Measurements from ENCODE around the gene RNF150. TPM values are rescaled to one million over a fixed set of nuclear protein-coding genes. Genes with fewer than 3 reads are reported as not detected.

The RNF150 gene
- total RNA-seq, 3 donors from 2014 or later: 0.03 TPM; not detected in 2

DNA sequence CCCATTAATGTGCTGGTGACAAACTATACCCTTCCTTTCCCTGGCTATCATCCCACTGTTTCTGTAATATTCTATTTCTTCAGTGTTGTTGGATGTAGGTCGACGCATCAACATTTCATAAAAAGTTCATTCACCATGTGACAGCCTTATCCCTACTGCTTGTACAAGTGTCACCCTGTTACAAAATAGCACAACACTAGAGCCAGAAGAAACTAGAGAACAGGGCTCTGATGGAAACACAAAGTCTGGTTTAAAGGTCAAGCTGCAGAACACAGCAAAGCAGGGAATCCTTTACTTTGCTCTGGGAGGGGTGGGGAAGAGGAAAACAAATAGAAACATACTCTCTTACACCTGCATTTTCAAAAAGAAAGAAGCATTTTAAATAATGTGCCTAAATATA, 245.8 kb downstream of the RNF150 start:
- Mint-ChIP-seq H3K9me3 (peaks cover 10% of the 10 kb centered on the region), H3K4me1 (ENCODE audit: low read depth) (no peaks in the 10 kb centered on the region), H3K36me3 (ENCODE audit: insufficient read depth) (no peaks in the 10 kb centered on the region), H3K4me3 (no peak overlapping the region), H3K27me3 (ENCODE audit: low read depth) (no peaks in the 10 kb centered on the region)
- ATAC-seq (no peak), DNase-seq (no peak)

DNA sequence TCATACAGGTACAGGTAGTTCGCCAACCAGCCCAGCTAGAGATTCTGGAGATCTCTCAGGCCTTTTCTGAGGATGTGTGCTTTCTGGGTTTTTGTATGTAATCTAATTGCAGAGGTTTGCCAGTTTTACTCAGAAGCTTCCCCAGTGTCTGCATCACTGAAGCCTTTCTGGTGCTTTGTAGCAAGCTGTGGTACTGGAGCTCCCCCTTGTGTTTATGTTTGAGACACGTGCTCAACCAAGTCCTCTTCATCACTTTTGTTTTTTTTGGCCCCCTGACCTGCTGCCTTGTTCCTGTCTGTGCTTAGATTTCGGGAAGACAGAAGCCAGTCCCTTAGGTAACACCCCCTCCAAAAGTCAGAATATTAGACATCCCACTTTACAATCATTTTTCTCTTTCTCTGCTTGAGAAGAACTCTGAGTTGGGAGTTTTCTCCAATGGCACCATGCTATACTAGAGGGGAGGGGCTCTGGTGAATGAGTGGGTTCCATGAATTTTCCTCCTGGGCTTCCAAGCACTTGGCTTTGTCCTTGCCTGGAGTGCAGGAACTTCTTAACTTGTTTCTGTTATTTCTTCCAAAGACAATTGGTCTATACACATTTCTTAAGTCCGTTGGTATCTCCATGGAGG, 248.7 kb downstream of the RNF150 start:
- DNase-seq: no peak
- no peak overlapping the region for H3K4me3 Mint-ChIP-seq
- no peak for ATAC-seq

DNA sequence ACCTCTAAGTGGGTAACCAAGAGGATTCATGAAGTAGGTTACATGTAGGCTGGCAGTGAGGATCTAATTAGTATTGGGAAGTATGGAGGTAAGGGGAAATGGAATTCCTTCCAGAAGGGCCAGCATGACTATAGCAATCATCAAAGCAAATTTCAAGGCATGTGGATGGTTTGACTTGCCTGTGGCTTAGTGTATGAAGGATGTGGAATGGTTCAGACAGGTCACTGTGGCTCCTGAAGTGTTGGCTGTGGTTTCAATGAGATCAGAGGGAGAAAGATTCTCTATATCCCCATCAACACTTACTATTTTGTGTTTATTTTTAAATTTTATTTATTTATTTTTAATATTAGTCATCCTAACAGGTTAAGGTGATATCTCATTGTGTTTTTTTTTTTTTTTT, 255.5 kb downstream of the RNF150 start:
- Mint-ChIP-seq H3K4me1 (ENCODE audit: low read depth) (no peaks in the 10 kb centered on the region), H3K27me3 (ENCODE audit: low read depth) (peaks cover 1% of the 10 kb centered on the region), H3K9me3 (peaks cover 7% of the 10 kb centered on the region), H3K36me3 (ENCODE audit: insufficient read depth) (no peaks in the 10 kb centered on the region), H3K4me3 (no peak overlapping the region)
- ATAC-seq (no peak), DNase-seq (no peak)

More for the DNA sequence above, 248.7 kb downstream of the RNF150 start:
- Mint-ChIP-seq H3K9me3 (peaks cover 10% of the 10 kb centered on the region), H3K27me3 (ENCODE audit: low read depth) (no peaks in the 10 kb centered on the region), H3K4me1 (ENCODE audit: low read depth) (no peaks in the 10 kb centered on the region), H3K36me3 (ENCODE audit: insufficient read depth) (no peaks in the 10 kb centered on the region)

DNA sequence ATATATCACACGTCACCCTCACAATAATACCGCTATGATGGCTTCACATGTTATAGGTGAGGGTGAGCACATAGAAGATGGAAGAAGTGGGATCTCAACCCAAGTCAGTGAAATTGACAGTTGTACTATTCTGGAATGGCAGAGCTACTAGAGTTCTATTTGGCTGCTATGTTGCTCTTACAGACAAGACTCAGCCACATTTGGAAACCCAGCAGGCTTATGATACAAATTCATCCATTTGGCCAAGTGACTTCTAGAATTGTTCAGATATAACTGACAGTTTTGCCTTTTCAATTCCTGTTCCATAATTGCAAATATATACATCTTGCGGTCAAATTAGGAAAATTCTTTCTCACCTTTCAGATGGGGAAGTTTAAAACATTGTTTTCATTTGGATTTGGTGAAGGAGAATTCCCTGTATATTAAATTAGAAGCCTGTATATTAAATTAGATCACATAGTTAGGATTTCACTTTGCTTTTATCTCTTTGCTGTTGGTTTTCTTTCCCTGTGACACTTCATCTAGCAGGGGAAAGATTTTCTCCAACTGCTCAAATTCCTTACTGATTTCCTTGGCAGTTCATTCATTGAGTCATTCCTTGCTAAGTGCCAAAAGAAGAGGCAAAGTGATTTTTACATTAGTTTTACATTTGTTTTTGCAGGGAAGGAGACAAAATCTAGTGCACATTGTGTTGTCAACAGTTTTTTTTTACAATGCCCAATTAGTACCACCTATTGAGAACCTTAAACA, 256.5 kb downstream of the RNF150 start:
- Mint-ChIP-seq H3K36me3 (ENCODE audit: insufficient read depth) (no peaks in the 10 kb centered on the region), H3K9me3 (peaks cover 7% of the 10 kb centered on the region), H3K4me3 (no peak overlapping the region), H3K4me1 (ENCODE audit: low read depth) (no peaks in the 10 kb centered on the region), H3K27me3 (ENCODE audit: low read depth) (peaks cover 1% of the 10 kb centered on the region)
- no peak for DNase-seq
- no peak for ATAC-seq

DNA sequence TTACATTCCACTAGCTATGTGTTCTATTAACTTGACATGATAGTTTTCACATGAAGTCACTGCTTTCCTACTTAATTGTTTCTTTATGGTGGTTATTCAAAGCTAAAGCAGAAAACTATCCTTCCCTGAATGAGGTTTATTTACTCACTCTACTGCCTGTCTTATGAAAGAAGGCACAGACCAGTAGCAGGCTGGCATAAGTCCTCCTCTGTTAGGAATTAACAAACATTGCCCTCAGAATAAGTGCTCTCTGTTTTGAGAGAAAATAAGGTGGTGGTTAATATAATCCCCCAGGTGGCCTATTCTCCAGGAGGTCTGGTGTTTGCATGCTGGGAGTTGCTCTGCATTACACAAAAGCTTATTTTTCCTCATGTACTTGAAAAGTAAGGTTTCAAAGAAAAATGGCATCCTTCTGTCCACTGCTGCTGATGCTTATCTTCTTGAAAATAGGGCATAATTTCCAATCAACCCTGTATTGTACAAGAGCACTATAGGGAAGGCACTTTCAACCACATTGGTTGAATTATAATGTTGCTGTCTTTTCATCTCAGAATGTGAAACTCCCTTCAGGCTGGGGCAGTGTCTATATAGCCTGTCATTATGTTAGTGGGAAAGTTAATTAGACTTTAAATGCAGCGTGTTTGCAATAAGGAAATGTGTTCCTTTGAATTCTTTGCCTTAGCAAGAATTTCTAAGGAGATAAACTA, 257.4 kb downstream of the RNF150 start:
- peaks cover 1% of the 10 kb centered on the region for H3K27me3 Mint-ChIP-seq (ENCODE audit: low read depth)
- no peaks in the 10 kb centered on the region for H3K4me1 Mint-ChIP-seq (ENCODE audit: low read depth)
- H3K36me3 Mint-ChIP-seq (ENCODE audit: insufficient read depth): no peaks in the 10 kb centered on the region
- DNase-seq (no peak), ATAC-seq (no peak)
- no peak overlapping the region for H3K4me3 Mint-ChIP-seq
- H3K9me3 Mint-ChIP-seq: peaks cover 7% of the 10 kb centered on the region

DNA sequence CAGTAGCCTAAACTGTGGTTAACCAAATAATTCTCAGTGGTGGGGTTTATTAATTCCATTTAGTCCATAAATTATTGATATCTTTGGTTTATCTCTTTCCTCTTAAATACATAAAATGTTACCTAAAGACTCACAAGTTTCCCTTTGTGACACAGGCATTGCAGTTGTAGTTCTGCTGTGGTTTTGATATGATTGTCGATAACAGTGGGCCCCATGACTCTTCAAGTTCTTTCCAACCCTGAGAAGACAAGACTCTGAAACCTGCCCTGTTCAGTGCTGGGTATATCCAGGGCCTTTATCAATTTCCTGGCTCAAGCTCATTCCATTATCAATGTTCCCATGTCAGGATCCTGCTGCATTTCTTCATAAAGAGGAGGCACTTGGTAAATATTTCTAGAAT, 259.2 kb downstream of the RNF150 start:
- Mint-ChIP-seq H3K4me3 (no peak overlapping the region), H3K36me3 (ENCODE audit: insufficient read depth) (no peaks in the 10 kb centered on the region), H3K9me3 (peaks cover 4% of the 10 kb centered on the region), H3K4me1 (ENCODE audit: low read depth) (no peaks in the 10 kb centered on the region), H3K27me3 (ENCODE audit: low read depth) (peaks cover 1% of the 10 kb centered on the region)
- ATAC-seq: no peak
- no peak for DNase-seq

DNA sequence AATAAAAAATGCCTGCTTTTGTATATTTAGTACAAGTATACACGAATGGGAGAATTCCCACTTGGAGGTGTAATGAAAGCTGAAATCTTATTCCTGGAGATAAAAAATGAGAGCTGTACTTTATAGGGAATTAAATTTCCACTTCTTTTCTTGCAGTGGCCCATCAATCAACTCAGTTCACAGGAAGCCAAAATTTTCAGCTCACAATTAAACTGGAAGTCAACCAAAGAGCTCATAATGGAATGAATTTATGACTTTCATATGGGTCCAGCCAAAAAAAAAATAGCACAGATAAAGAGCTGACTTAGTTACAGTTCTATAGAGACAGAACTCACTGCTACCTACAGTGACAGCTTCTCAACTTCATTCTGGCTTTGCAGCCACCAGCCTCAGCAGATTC, 261.9 kb downstream of the RNF150 start:
- H3K36me3 Mint-ChIP-seq (ENCODE audit: insufficient read depth): no peaks in the 10 kb centered on the region
- H3K27me3 Mint-ChIP-seq (ENCODE audit: low read depth): peaks cover 1% of the 10 kb centered on the region
- DNase-seq (no peak), ATAC-seq (no peak)
- H3K4me1 Mint-ChIP-seq (ENCODE audit: low read depth): no peaks in the 10 kb centered on the region
- H3K4me3 Mint-ChIP-seq: no peak overlapping the region
- no peaks in the 10 kb centered on the region for H3K9me3 Mint-ChIP-seq

DNA sequence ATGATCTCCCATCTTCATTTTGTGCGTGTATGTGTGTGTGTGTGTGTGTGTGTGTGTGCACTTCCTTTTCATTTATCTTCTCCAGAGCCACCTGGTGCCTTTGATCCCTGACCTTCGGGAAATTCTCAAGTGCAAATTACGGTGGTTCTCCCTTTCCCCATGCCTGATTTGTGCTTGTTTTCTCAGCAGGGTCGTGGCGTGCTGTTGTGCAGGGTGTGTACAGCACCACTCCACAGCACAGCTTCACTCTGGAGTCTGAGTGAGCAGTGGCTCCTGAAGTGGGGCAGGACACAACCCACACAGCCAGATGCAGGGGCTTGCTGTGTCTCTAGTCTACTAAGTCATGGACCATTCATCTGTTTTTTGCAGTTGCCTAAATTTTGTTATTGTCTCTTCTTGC, 262.8 kb downstream of the RNF150 start:
- Mint-ChIP-seq H3K4me1 (ENCODE audit: low read depth) (no peaks in the 10 kb centered on the region), H3K9me3 (no peaks in the 10 kb centered on the region), H3K27me3 (ENCODE audit: low read depth) (no peaks in the 10 kb centered on the region), H3K36me3 (ENCODE audit: insufficient read depth) (no peaks in the 10 kb centered on the region), H3K4me3 (no peak overlapping the region)
- no peak for DNase-seq
- ATAC-seq: no peak

DNA sequence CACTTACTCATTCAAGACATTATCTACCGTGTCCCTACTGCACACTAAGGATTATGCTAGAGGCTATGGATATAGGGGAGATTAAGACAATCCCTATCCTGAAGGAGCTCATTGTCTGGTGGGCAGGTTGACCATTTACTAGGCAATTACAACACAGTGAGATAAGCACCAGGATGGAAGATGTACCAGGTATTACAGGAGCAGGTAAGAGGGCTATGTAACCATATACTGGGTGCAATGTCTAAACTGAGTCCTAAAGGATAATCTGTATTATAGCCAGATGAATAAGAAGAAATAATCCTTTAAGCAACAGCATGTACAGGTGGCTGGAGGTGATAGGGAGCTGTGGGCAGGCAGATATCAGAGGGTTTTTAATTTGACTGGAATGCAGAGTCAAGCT, 263.8 kb downstream of the RNF150 start:
- no peak for ATAC-seq
- no peak overlapping the region for H3K4me3 Mint-ChIP-seq

DNA sequence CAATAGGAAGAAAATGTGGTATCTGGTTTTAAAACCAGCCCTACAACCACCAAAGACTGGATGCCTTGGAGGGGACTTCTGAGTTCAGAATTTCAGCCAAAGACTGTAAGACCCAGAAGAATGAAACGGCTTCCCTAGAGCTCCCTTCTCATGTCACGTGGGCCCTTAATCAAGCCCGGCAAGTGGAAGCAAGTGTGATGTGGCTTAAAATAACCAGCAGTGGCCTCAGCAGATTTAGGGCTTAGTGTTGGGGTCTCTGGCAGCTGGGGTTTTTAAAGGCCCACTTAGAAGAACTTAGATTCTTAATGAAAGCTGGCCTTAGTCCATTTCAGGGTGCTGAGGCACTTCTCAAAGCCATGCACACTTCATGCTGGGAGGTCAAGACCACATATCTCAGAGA, 265.9 kb downstream of the RNF150 start:
- H3K36me3 Mint-ChIP-seq (ENCODE audit: insufficient read depth): no peaks in the 10 kb centered on the region
- H3K4me1 Mint-ChIP-seq (ENCODE audit: low read depth): peaks cover 6% of the 10 kb centered on the region
- no peaks in the 10 kb centered on the region for H3K9me3 Mint-ChIP-seq
- DNase-seq (no peak), ATAC-seq (no peak)
- H3K27me3 Mint-ChIP-seq (ENCODE audit: low read depth): peaks cover 4% of the 10 kb centered on the region
- no peak overlapping the region for H3K4me3 Mint-ChIP-seq

More for the DNA sequence above, 263.8 kb downstream of the RNF150 start:
- H3K9me3 Mint-ChIP-seq: no peaks in the 10 kb centered on the region
- no peaks in the 10 kb centered on the region for H3K36me3 Mint-ChIP-seq (ENCODE audit: insufficient read depth)
- no peak for DNase-seq
- H3K4me1 Mint-ChIP-seq (ENCODE audit: low read depth): no peaks in the 10 kb centered on the region
- H3K27me3 Mint-ChIP-seq (ENCODE audit: low read depth): peaks cover 3% of the 10 kb centered on the region

DNA sequence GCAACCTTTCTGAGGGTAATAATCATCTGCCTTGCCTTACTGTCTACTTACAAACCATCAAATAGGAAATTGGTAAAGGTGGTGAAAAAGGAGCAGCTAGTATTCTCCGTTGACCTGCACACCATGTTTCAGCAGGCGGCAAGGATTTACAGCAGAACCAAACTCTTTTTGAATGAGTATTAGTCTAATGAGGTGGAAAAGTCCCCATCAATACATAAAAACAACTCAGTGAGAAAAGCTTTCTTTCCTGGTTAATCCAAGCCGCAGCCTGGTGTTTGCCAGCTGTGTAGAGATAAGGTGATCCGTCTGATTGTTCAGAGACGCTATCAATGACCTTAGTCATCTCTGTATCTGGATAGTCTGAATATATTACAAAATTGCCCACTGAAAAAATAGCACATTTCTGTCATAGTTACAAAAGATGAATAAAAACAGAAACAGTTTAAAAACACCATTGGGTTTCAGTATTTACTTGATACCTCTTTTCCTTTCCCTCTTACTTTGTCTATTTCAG, 266.7 kb downstream of the RNF150 start:
- ATAC-seq: no peak
- Mint-ChIP-seq H3K27me3 (ENCODE audit: low read depth) (peaks cover 4% of the 10 kb centered on the region), H3K4me3 (no peak overlapping the region), H3K4me1 (ENCODE audit: low read depth) (peaks cover 6% of the 10 kb centered on the region), H3K9me3 (no peaks in the 10 kb centered on the region), H3K36me3 (ENCODE audit: insufficient read depth) (no peaks in the 10 kb centered on the region)
- DNase-seq: no peak

DNA sequence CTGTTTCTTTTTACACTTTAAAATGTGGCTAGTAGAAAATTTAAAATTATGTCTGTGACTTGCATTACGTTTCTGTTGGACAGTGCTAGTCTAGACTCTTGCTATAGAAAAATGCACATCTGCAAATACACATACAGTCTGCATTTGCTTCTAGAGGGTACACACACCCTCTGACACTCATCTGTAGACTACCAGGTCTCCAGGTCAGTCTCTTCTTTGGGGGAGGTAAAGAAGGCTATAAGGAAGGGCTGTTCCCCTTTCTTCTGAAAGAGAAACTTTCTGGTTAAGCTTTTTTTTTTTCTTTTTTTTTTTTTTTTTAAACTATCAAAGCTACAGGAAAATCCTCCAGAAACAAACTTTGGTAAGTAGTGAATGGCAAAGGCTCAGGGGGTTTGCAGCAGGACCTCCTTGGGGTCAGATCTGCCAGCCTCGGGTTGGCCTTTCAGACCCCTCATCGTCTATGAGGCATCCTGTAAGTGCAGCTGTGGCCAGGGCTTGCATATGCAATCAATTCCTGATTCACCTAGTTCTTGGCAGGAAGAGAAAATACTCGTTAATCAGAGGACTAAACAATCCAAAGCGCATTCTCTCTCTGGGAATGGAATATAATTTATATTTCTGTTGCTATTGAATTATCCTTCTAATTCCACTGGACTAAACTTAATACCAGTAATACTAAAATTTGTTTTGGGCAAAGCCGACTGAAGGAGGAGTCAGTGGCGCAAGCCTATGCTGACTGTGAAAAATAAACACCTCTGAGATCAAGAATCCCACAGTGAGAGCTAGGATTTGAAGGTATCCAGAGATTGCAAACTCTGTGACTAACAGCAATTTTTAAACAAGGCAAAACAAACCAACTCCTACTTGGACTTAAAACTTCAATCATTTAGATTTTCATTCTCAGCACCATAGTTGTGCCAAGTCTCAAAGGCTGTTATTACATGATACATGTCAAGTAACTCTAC, 267.7 kb downstream of the RNF150 start:
- Mint-ChIP-seq H3K4me3 (no peak overlapping the region), H3K9me3 (no peaks in the 10 kb centered on the region), H3K4me1 (ENCODE audit: low read depth) (peaks cover 6% of the 10 kb centered on the region), H3K27me3 (ENCODE audit: low read depth) (peaks cover 4% of the 10 kb centered on the region), H3K36me3 (ENCODE audit: insufficient read depth) (no peaks in the 10 kb centered on the region)
- DNase-seq: no peak
- ATAC-seq: no peak

DNA sequence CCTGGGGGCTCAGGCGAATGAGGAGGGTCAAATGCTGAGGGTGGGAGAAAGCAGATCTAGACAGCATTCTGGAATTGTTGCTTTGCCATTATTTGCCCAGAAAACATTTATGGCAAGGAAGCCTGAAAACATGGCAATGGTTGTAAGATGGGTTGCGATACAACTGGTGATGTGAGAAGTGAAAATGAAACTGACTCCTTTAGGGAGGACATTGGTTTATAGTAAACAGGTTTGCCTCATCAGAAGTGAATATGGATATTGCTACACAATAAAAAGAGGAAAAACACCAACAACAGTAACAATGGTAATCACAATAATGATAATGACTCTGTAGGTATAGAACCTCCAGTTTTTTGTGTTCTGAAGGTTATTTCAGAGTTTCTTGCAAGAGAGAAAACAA, 270.1 kb downstream of the RNF150 start:
- H3K4me1 Mint-ChIP-seq (ENCODE audit: low read depth): peaks cover 6% of the 10 kb centered on the region
- no peak for ATAC-seq
- no peak for DNase-seq
- H3K4me3 Mint-ChIP-seq: no peak overlapping the region
- H3K36me3 Mint-ChIP-seq (ENCODE audit: insufficient read depth): no peaks in the 10 kb centered on the region
- H3K9me3 Mint-ChIP-seq: no peaks in the 10 kb centered on the region
- H3K27me3 Mint-ChIP-seq (ENCODE audit: low read depth): peaks cover 4% of the 10 kb centered on the region

DNA sequence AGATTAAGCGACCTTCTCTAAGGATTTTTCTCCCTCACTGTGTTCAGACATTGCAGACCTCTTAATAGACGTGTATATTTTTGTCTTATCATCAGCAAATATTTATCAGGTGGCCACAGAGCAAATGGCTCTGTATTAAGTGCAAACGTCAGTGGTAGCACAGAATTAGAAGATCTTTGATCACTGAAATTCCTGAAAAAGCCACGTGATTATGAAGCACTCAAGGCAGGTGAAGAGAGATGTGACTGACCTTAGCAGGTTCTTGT, 271.2 kb downstream of the RNF150 start:
- no peak for ATAC-seq

More for the DNA sequence above, 271.2 kb downstream of the RNF150 start:
- no peak for DNase-seq
- Mint-ChIP-seq H3K9me3 (no peaks in the 10 kb centered on the region), H3K27me3 (ENCODE audit: low read depth) (peaks cover 4% of the 10 kb centered on the region), H3K4me1 (ENCODE audit: low read depth) (peaks cover 6% of the 10 kb centered on the region), H3K36me3 (ENCODE audit: insufficient read depth) (no peaks in the 10 kb centered on the region), H3K4me3 (no peak overlapping the region)
